Bronchial epithelial cell (primary cell): Measurements from ENCODE around the gene HLA-A. TPM values are rescaled to one million over a fixed set of nuclear protein-coding genes. Genes with fewer than 3 reads are reported as not detected.

ENCODE experiments used
- DNase-seq: peaks from one replicate; pipeline ENCODE4 v3.0.0-alpha.2; 2010; ENCODE audit warnings: low read depth
- FAIRE-seq: peaks from 2 replicates; lab custom pipeline; 2011; peaks lifted over from hg19 to GRCh38; lab: Jason Lieb, UNC
- H3K27me3 ChIP-seq: 2 replicates; pipeline ENCODE4 v1.5.1; 2011; ENCODE audit warnings: low read length; ENCODE audit not compliant: control insufficient read depth, insufficient read depth
- H3K36me3 ChIP-seq: 2 replicates; pipeline ENCODE4 v1.5.1; 2011; ENCODE audit warnings: low read length; ENCODE audit not compliant: control insufficient read depth, insufficient read depth
- H3K4me3 ChIP-seq: 2 replicates; pipeline ENCODE4 v1.5.1; 2011; ENCODE audit warnings: mild to moderate bottlenecking, low read depth, low read length, control low read depth
- total RNA-seq: library from RNA; depleted of rRNA; stranded (reverse); fragments of >200 nt; gene quantifications from 2 replicates; pipeline ENCODE4 v1.2.1, GENCODE V29; 2014
- TF ChIP-seq, protein P1 (sequence below): IDR thresholded peaks from 2 replicates; pipeline ENCODE4 v1.5.1; 2011; ENCODE audit warnings: mild to moderate bottlenecking, moderate library complexity, low read length, control low read depth, inconsistent platforms; ENCODE audit not compliant: insufficient read depth, severe bottlenecking

The HLA-A gene
- total RNA-seq, 1 donor from 2014 or later = 707 TPM

DNA sequence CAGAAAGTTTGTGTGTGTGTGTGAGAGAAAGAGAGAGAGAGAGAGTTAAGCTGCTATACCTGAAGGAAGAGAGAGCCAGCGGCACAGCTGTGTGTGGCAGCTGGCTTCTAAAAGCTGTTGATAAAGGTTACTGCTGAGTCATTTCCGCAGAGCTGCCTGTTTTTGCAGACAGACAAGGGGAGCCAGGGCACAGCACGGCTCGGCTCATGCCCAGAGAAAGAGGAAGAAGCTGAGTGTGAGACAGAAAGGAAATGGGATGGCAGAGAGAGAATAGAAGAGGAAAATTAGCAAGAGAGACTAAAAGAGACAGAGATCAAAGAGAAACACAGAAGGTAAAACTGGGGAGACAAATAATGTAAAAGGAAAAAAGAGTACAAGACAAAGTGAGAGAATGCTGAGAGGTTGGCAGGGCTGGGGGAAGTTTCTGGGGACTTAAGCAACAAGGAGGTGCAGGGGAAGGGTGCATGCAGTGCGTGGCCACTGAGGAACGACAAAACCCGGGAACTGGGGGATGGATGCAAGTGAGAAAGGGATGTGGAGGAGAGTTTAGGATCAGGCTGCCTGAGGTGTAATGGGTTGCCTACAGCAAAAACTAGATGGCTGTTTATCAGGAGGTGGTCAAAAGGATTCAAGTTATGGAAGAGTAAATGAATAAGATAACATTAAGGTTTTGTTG is 22.7 kb downstream of the HLA-A start:
- H3K27me3 ChIP-seq = no peaks in the 10 kb centered on the region
- H3K4me3 ChIP-seq = peak overlapping the region; percentile 7
- DNase-seq (peak; percentile 88), FAIRE-seq (no peak)
- TF ChIP-seq, protein P1, sequence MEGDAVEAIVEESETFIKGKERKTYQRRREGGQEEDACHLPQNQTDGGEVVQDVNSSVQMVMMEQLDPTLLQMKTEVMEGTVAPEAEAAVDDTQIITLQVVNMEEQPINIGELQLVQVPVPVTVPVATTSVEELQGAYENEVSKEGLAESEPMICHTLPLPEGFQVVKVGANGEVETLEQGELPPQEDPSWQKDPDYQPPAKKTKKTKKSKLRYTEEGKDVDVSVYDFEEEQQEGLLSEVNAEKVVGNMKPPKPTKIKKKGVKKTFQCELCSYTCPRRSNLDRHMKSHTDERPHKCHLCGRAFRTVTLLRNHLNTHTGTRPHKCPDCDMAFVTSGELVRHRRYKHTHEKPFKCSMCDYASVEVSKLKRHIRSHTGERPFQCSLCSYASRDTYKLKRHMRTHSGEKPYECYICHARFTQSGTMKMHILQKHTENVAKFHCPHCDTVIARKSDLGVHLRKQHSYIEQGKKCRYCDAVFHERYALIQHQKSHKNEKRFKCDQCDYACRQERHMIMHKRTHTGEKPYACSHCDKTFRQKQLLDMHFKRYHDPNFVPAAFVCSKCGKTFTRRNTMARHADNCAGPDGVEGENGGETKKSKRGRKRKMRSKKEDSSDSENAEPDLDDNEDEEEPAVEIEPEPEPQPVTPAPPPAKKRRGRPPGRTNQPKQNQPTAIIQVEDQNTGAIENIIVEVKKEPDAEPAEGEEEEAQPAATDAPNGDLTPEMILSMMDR = no peak
- H3K36me3 ChIP-seq = no peaks in the 10 kb centered on the region

- TF ChIP-seq, protein P1 = no peak
- DNase-seq (no peak), FAIRE-seq (no peak)
- no peaks in the 10 kb centered on the region for H3K27me3 ChIP-seq
- no peak overlapping the region for H3K4me3 ChIP-seq
- H3K36me3 ChIP-seq = no peaks in the 10 kb centered on the region
These were observed 23.2 kb downstream of the HLA-A start for GRCh38 chr6:29965563-29965872.

DNA sequence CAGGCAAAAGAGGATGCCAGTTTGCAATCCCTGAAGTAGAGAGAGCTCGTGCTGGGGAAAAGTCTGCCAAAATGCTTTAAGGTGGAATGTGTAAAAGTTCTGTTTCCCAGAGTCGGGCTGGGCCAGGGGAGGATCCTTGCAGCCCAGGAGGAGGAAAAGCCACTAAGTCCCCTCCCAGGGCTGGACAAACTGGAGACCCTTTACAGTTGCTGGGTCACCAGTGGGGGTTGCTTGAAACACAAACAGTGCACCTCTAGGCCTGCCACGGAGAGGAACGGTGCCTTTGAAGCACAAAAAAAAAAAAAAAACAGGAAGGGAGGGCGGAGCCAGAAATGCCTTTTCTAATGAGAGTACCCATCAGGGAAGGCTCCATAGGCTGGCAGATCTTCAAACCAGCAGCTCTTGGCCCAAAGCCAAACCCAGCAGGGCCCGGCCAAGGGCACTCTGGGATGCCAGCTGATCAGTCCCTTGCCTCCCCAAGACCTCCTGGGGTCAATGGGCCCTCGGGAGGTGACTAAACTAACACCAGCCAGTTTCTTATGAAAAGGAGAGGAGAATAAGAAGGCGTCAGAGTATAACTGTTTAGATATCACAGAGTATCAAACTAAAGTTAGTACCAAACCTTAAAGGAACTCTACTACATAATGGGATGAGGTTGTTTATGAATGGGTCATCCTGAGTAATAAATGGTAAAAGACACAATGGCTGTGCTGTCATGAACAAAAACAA is 23.7 kb downstream of the HLA-A start:
- H3K27me3 ChIP-seq = no peaks in the 10 kb centered on the region
- H3K4me3 ChIP-seq = no peak overlapping the region
- DNase-seq (peak; percentile 58), FAIRE-seq (no peak)
- TF ChIP-seq, protein P1 = no peak
- no peaks in the 10 kb centered on the region for H3K36me3 ChIP-seq

GRCh38 chr6:29967379-29968010 is 25.2 kb downstream of the HLA-A start:
- TF ChIP-seq, protein P1 = peak; percentile 24
- Histone ChIP-seq H3K27me3 (no peaks in the 10 kb centered on the region), H3K36me3 (no peaks in the 10 kb centered on the region), H3K4me3 (no peak overlapping the region)
- FAIRE-seq (no peak), DNase-seq (peak; percentile 81)

DNA sequence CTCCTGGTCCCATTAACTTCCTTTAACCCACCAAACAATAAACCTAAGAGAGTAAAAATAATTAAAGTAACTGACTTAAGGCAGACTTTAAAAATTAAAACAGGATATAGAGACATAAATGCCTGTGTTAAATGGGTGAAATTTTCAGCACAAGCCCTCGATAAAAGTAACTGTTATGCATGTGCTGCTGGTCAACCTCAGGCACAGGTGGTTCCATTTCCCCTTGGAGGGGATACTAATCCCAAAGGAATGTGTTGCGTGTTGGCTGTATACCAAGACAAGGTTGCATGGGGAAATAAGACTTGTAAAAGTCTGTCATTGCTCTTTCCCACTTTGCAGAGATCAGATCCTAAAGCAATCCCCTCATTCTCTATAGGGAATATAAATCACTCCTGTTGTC is 25.8 kb downstream of the HLA-A start:
- H3K36me3 ChIP-seq = no peaks in the 10 kb centered on the region
- H3K4me3 ChIP-seq = no peak overlapping the region
- H3K27me3 ChIP-seq = no peaks in the 10 kb centered on the region
- DNase-seq = peak; percentile 88
- FAIRE-seq = no peak
- TF ChIP-seq, protein P1 = no peak
